Head of caudate nucleus (tissue), 42 donors: ENCODE measurements around the gene ZIC2.
A peak's percentile ranks its signal among the peaks of the same experiment; 100 is the strongest.

Experiments
- DNase-seq, 42 donors: peaks; one replicate each; pipeline versions ENCODE4 v3.0.0 to v3.0.0-alpha.2; 2020 to 2021; ENCODE audit warnings: mixed read lengths in 7 of 42
- intact Hi-C: fragments of 100-400 bp; cut with DNase I; formaldehyde crosslinking; loops from one replicate; pipeline ENCODE4 v1.15.0; 2022

The ZIC2 gene

DNA sequence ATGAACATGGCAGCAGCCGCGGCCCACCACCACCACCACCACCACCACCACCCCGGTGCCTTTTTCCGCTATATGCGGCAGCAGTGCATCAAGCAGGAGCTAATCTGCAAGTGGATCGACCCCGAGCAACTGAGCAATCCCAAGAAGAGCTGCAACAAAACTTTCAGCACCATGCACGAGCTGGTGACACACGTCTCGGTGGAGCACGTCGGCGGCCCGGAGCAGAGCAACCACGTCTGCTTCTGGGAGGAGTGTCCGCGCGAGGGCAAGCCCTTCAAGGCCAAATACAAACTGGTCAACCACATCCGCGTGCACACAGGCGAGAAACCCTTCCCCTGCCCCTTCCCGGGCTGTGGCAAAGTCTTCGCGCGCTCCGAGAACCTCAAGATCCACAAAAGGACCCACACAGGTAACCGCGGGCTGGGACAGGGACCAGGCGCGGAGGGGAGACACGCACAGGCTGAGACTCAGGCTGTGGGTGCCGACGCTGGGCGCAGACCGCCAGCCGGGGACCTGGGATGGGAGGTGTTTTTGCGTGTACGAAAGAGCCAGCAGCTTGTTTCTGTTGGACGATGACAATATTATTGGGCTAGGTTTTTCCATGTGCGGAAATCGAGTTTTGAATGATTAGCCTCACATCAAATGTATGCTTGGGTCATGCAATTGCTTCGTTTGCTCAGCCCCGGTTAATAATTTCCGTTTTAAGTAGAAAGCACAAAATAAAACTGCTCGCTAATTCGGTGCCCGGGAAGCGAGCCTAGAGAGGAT, 1.3 kb downstream of the ZIC2 start:
- peak in 1 of 42 donors; percentile 27 for DNase-seq
- intact Hi-C loops, result no loop called here

DNA sequence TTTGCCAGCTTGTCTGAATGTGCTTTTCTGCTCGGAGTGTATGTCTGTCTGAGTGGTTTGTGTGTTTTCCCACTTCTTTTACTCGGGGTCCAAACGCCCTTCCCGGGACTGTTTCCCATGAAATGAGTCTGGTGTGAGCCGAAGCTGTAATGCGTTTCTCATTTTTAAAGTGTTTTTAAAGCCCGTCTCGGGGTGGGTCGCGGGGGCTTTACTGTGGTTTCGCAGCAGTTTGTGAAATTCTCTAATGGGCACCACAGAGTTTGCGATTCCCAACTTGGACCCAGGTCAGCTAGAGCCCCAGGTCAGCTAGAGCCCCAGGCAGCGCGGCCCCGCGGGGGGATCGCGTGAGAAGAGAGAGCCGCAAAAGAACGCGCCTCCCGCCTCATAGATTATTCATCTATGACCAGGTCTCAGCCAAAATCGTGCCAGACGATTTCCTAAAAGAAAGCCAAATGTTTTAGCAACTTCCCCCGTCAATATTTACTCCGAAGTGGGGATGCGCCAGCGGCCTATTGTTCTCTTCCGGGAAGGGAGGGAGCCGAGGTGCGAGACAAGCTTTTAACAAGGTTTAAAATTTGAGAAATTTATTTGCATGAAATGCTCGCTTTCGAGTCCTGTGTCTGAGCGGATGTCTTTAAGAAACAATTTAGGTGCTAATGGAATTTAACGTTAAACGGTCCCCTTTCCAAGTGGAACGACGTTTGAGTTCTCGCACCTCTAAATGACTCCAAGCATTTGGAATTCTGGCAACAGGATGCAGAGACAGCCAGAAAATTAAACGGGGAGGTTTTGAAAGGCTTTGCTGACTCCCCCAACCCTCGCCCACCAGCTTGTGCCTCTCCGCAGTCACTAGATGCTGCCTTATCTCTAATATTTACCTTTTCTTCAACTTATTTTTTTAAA, 2.2 kb downstream of the ZIC2 start:
- intact Hi-C loops, result no loop called here
- DNase-seq, result peak in 1 of 42 donors; percentile 28

- DNase-seq, result peak in 1 of 42 donors; percentile 32
These were observed 3.1 kb downstream of the ZIC2 start for GRCh38 chr13:99984461-99985240.

GRCh38 chr13:99985241-99985874, 3.8 kb downstream of the ZIC2 start:
- intact Hi-C loops, result no loop called here

More at GRCh38 chr13:99984461-99985240, 3.1 kb downstream of the ZIC2 start:
- intact Hi-C loops, result no loop called here

DNA sequence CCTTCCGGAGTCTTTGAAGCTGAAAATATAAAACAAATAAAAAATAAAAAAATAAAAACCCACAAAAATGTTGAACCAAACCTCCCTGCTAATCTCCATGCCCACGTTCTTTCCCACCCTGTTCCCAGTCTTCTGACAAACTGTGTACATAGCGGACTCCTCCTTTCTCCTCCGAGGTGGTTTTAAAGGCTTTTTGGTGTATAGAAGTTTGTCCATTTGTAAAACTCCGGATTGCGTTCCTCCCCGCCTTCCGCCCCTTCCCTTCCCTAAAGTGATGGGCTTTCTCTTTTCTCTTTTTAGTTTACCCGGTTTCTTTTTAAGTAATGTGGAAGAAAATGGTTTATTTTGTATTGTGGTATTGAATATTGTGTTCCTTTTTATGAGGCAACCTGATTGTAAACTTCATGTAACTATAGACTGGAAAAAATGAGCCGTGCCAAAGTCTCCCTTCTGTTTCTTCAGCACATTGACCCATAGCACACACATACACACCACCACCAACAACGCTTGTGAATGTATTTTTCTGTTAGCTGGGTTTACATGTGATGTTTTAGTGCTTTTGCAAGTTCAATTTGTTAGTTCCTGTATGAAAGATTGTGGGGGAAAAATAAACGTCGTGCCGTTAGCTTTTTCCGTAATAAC, 4.4 kb downstream of the ZIC2 start:
- DNase-seq, result no peak
- intact Hi-C loops, result no loop called here

More at GRCh38 chr13:99985241-99985874, 3.8 kb downstream of the ZIC2 start:
- DNase-seq, result no peak

- no peak for DNase-seq
- intact Hi-C loops, result no loop called here
These were observed 5.2 kb downstream of the ZIC2 start for GRCh38 chr13:99986741-99987140.

DNA sequence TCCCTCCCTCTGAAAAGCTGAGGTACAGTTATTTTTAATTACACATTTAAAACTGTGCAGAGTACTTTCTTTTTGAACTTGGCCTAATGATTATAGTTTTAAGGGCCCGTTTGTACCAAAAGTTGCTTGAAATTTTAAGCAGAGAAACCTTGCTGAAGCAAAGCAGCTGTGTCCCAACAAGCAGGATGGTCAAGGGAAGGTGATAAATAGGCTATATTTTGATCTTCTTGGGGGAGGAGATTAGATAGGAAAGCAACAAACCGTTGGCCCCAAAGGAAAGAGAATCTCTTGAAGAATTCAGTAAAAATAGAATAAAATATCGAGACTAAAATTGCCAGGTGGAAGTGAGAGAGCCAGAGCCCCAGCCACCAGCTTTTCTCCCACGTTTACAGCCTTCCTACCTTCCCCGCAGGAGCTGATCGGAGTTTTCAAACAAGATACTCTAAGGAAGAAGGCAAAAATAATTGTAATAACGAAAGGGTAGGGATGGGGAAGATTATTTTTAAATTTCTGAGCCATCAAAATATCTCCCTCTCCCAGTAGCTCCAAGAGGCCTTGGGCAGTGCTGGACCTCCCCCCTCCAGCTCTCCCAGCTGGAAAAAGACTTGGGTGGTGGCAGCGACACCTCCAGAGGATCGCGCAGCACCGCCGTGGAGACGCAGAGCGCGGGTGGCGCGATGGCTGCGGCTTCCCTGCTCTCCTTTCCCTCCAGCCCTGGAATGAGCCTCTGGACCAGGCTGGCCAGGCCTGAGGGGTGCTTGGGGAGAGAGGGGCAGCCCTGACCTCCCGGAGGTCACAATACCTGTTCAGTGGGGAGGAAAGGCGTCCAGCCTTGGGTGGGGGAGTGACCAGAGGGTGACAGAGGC, 5.8 kb downstream of the ZIC2 start:
- intact Hi-C loops, result no loop called here
- no peak for DNase-seq

DNA sequence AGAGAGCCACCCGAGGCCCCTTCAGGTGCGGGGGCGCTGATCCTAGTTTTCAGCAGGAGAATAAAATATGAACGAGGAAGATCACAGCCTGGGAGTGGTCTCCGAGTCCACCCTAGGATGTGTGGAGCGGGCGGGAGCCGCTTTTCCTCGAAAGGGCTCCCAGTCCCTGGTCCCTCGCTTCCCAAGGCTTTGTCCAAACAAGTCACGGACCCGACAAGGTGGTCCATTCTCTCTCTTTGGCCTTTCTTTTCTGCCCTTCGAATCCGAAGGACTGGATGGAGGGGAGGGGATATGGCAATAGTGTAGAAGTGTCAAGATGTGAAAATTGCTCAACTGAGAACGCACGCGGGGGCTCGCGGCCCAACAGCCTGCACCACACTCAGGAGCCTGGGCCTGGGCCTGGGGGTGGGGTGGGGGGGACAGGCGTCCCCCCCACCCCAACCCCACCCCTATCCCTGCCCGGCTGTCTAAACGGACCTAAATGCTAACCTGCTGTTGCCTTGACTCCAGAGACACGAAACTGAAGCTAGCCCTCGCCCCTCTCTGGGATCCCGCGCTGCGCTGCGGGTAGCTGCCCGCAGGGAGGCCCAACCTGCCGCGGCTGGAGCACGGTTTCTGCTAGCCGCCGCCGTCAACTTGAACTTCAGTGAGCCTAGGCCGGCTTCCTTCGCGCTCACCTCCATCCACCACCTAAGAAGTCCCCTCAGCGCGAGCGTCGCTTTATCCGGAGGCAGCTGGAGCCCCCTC, 7.1 kb downstream of the ZIC2 start:
- DNase-seq, result no peak
- intact Hi-C loops, result no loop called here

DNA sequence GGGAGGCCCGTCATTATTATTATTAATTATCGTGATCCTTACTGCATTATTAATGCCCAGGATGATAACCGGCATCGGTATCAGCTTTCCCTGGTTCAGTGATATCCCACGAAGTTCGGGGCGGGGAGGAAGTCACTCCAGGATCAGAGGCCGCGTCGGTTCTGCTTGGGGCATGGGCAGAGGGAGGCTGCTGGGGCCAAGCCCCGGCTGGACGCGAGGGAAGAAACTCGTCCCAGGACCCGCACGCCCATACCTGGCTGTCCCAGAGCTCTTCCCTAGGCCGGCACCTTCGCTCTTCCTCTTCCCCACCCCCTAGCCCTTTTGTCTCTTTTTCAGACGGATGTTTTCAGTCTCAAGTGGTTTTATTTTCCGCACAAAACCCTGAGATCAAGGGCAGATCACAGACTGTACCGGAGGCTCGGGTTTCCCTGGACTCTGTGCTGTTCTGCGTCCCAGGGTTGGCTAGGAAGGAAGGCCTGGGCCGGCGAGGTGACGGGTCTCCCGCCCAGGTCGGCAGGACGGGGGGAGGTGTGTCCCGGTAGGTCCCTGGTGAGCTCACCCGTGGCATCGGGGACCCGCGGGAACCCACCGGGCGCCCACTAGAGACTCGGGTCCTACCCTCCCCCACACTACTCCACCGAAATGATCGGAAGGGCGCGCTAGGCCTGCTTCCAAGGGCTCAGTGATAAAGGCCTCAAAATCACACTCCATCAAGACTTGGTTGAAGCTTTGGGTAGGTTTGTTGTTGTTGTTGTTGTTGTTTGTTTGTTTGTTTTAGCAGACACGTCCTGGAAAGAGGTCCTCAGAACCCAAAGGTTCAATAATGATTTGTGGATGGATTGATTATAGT, 7.9 kb downstream of the ZIC2 start:
- DNase-seq, result no peak
- intact Hi-C loops, result no loop called here

GRCh38 chr13:99990126-99990977, 8.8 kb downstream of the ZIC2 start:
- no peak for DNase-seq
- intact Hi-C loops, result no loop called here

- no peak for DNase-seq
- intact Hi-C loops, result no loop called here
These were observed 9.6 kb downstream of the ZIC2 start for GRCh38 chr13:99991013-99991827.

GRCh38 chr13:99991828-99992775, 10.5 kb downstream of the ZIC2 start:
- intact Hi-C loops, result no loop called here
- peak in 1 of 42 donors; percentile 30 for DNase-seq

- DNase-seq, result no peak
These were observed 11.4 kb downstream of the ZIC2 start for GRCh38 chr13:99992949-99993351.

More at GRCh38 chr13:99992949-99993351, 11.4 kb downstream of the ZIC2 start:
- intact Hi-C loops, result no loop called here
